Measurements from ENCODE around the gene PTPRM.

PTPRM gene

DNA sequence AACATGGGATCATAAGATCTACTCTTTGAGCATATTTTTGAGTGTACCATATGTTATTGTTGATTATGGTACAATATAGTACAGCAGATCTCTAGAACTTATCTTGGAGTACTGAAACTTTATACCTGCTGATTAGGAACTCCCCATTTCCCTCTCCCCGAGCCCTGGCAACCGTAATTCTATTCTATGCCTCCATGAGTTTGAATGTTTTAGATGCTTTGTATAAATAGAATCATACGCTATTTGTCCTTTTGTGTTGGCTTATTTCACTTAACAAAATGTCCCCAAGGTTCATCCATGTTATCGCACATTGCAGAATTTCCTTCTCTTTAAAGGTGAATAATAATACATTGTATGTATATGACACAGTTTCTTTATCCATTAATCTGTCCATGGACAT, 117.2 kb downstream of the PTPRM start:
- Histone ChIP-seq H3K27ac (ENCODE audit: low read depth, low read length, severe bottlenecking) (no peak overlapping the region), H3K9me3 (ENCODE audit: control insufficient read depth, low read length) (no peaks in the 10 kb centered on the region), H3K4me1 (ENCODE audit: control insufficient read depth, insufficient read depth, low read length, poor library complexity, severe bottlenecking) (peaks cover 20% of the 10 kb centered on the region), H3K4me3 (ENCODE audit: extremely low read depth, insufficient read depth, low read length, poor library complexity, severe bottlenecking) (no peak overlapping the region), H3K36me3 (ENCODE audit: control insufficient read depth, insufficient read depth, low read length) (no peaks in the 10 kb centered on the region)
- WGBS, 2 experiments (ENCODE audit: insufficient coverage in 2 of 2) = no CpG with 5 or more reads among the region's 4 CpGs

DNA sequence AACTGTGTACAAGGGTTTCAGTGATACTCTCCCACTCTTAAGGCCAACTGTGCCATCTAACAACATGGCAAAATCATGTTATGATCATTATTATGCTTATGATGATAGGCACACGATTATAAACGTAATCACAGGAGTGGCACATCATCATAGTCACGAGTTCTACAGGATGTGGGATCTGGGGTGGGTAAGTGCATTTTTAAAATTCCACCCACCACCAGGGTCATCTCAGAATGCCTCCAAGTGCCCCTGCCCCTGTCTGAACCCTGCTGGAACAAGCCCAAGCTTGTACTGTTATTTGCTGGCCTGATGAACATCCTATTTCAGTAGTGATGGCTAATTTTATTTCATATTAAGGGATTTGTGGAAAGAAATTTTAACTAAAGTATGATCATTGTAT, 117.8 kb downstream of the PTPRM start:
- Histone ChIP-seq H3K9me3 (ENCODE audit: control insufficient read depth, low read length) (no peaks in the 10 kb centered on the region), H3K36me3 (ENCODE audit: control insufficient read depth, insufficient read depth, low read length) (no peaks in the 10 kb centered on the region), H3K27ac (ENCODE audit: low read depth, low read length, severe bottlenecking) (no peak overlapping the region), H3K4me1 (ENCODE audit: control insufficient read depth, insufficient read depth, low read length, poor library complexity, severe bottlenecking) (peaks cover 20% of the 10 kb centered on the region), H3K4me3 (ENCODE audit: extremely low read depth, insufficient read depth, low read length, poor library complexity, severe bottlenecking) (no peak overlapping the region)
- WGBS, 2 experiments (ENCODE audit: insufficient coverage in 2 of 2) = no CpG with 5 or more reads among the region's 3 CpGs

DNA sequence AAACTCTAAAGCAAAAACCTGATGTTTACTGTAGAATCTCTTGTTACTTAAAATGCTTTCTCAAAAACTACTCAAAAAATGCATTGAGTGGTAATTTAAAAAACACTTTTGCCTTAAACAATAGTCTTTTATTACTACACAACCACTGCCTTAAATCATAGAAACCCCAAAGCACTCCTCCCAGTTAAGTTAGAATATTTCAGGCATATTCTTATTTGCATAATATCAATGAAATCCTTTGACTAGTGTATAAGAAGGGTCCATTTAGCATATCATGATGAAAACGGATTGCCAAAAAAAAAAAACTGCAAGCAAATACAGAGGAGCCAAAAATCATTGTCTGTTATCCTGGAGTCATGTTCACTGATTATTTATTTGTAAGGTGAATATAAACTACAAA, 119.2 kb downstream of the PTPRM start:
- WGBS, 2 experiments (ENCODE audit: insufficient coverage in 2 of 2) = no CpG with 5 or more reads among the region's 1 CpG
- H3K9me3 ChIP-seq (ENCODE audit: control insufficient read depth, low read length) = no peaks in the 10 kb centered on the region
- H3K4me3 ChIP-seq (ENCODE audit: extremely low read depth, insufficient read depth, low read length, poor library complexity, severe bottlenecking) = no peak overlapping the region
- H3K4me1 ChIP-seq (ENCODE audit: control insufficient read depth, insufficient read depth, low read length, poor library complexity, severe bottlenecking) = peaks cover 20% of the 10 kb centered on the region
- H3K27ac ChIP-seq (ENCODE audit: low read depth, low read length, severe bottlenecking) = no peak overlapping the region
- H3K36me3 ChIP-seq (ENCODE audit: control insufficient read depth, insufficient read depth, low read length) = no peaks in the 10 kb centered on the region

DNA sequence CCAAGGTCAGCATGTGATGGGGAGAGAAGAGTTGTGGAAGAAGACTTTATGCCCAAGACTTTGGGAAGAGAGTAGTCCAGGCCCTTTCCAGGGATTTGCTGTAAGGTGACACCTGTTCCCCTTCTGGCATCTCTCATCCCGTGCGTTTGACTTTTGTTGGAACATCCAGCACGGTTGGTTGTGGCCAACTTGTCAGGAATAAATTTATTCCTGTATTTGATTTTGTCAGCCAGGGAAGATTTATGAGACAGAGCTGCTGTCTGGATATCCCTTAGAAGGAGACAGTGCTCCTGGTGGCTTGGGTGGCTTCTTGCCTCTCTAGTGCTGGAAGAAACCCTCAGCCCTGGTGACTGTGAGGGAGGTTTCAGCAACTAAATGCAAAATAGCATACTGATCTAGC, 121.5 kb downstream of the PTPRM start:
- Histone ChIP-seq H3K36me3 (ENCODE audit: control insufficient read depth, insufficient read depth, low read length) (no peaks in the 10 kb centered on the region), H3K27ac (ENCODE audit: low read depth, low read length, severe bottlenecking) (no peak overlapping the region), H3K4me1 (ENCODE audit: control insufficient read depth, insufficient read depth, low read length, poor library complexity, severe bottlenecking) (peaks cover 15% of the 10 kb centered on the region), H3K9me3 (ENCODE audit: control insufficient read depth, low read length) (no peaks in the 10 kb centered on the region), H3K4me3 (ENCODE audit: extremely low read depth, insufficient read depth, low read length, poor library complexity, severe bottlenecking) (no peak overlapping the region)
- WGBS, 2 experiments (ENCODE audit: insufficient coverage in 2 of 2) = 97 to 100% methylated on average over 1 to 3 of the region's 3 CpGs

DNA sequence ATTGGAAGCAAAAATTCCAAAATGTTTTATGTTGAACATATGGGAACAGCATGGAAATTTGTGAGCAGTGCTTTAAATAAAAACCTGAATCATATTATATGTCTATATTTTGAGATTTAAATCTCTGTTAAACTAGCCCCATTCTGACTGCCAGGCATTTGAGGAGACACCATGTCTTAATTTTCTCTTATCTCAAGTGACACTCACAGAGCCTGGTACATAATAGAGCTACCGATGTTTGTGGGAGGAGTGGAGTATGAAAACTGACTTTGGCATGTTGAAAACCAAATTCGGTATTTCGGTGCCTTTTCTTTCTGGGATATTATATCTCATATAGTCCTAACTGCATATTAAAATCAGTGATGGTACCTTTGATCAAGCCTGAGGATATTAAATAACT, 124.1 kb downstream of the PTPRM start:
- H3K36me3 ChIP-seq (ENCODE audit: control insufficient read depth, insufficient read depth, low read length) = no peaks in the 10 kb centered on the region
- H3K4me3 ChIP-seq (ENCODE audit: extremely low read depth, insufficient read depth, low read length, poor library complexity, severe bottlenecking) = no peak overlapping the region
- H3K27ac ChIP-seq (ENCODE audit: low read depth, low read length, severe bottlenecking) = no peak overlapping the region
- WGBS, 2 experiments (ENCODE audit: insufficient coverage in 2 of 2) = 100% methylated on average over 1 of the region's 3 CpGs; no CpG with 5 or more reads in 1 of the 2 experiments
- H3K9me3 ChIP-seq (ENCODE audit: control insufficient read depth, low read length) = no peaks in the 10 kb centered on the region
- H3K4me1 ChIP-seq (ENCODE audit: control insufficient read depth, insufficient read depth, low read length, poor library complexity, severe bottlenecking) = no peaks in the 10 kb centered on the region

DNA sequence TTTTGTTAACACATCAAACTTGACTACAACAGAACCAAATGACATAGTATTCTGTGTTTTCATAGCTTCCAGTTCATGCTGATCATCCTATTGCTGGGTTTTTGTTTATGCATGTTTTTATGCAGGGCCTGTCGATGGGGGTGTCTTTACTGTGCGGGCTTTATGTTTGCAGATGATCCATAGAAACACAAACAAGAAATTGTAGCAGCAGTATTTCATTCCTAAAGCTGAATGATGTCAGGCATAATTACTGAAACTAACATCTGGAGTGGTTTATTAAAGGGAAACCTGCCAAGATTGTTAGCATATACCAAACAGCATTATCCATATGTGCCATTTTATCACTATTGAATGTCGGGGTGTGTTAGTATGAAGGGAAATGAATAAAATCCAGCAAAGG, 129.7 kb downstream of the PTPRM start:
- no CpG with 5 or more reads among the region's 3 CpGs for WGBS, 2 experiments (ENCODE audit: insufficient coverage in 2 of 2)
- Histone ChIP-seq H3K4me1 (ENCODE audit: control insufficient read depth, insufficient read depth, low read length, poor library complexity, severe bottlenecking) (no peaks in the 10 kb centered on the region), H3K27ac (ENCODE audit: low read depth, low read length, severe bottlenecking) (no peak overlapping the region), H3K36me3 (ENCODE audit: control insufficient read depth, insufficient read depth, low read length) (no peaks in the 10 kb centered on the region), H3K9me3 (ENCODE audit: control insufficient read depth, low read length) (no peaks in the 10 kb centered on the region), H3K4me3 (ENCODE audit: extremely low read depth, insufficient read depth, low read length, poor library complexity, severe bottlenecking) (no peak overlapping the region)

DNA sequence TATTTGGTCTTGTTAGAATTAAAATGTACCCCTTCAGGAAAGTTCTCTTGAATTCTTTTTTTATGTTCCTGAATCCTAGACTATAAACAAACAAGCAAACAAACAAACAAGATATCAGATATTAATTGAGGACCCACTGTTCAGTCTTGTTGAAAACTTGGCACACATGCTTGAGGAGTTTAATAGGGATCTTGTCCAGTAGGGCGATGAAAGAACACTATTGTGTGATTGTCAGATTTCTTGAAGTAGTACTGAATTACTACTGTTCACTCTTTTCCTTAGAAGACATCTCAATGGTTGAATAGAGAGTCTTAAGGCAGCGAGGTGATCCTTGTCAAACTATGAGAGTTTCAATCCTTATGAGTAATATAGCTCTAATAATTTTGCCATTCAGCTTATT, 130.2 kb downstream of the PTPRM start:
- Histone ChIP-seq H3K9me3 (ENCODE audit: control insufficient read depth, low read length) (no peaks in the 10 kb centered on the region), H3K36me3 (ENCODE audit: control insufficient read depth, insufficient read depth, low read length) (no peaks in the 10 kb centered on the region)
- 100% methylated on average over 1 of the region's 2 CpGs; no CpG with 5 or more reads in 1 of the 2 experiments for WGBS, 2 experiments (ENCODE audit: insufficient coverage in 2 of 2)

DNA sequence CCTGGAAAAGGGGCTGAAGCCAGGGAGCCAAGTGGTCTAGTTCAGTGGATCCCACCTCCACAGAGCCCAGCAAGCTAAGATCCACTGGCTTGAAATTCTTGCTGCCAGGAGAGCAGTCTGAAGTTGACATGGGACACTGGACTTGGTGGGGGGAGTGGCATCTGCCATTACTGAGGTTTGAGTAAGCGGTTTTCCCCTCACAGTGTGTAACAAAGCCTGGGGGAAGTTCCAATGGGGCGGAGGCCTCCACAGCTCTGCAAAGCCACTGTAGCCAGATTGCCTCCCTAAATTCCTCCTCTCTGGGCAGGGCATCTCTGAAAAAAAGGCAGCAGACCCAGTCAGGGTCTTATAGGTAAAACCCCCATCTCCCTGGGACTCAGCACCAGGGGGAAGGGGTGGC, 144.4 kb downstream of the PTPRM start:
- WGBS, 2 experiments (ENCODE audit: insufficient coverage in 2 of 2) = 92 to 93% methylated on average over 2 of the region's 2 CpGs
- H3K9me3 ChIP-seq (ENCODE audit: control insufficient read depth, low read length) = no peaks in the 10 kb centered on the region
- H3K4me1 ChIP-seq (ENCODE audit: control insufficient read depth, insufficient read depth, low read length, poor library complexity, severe bottlenecking) = no peaks in the 10 kb centered on the region
- no peak overlapping the region for H3K4me3 ChIP-seq (ENCODE audit: extremely low read depth, insufficient read depth, low read length, poor library complexity, severe bottlenecking)
- H3K27ac ChIP-seq (ENCODE audit: low read depth, low read length, severe bottlenecking) = no peak overlapping the region
- H3K36me3 ChIP-seq (ENCODE audit: control insufficient read depth, insufficient read depth, low read length) = no peaks in the 10 kb centered on the region

More for the DNA sequence above, 130.2 kb downstream of the PTPRM start:
- H3K4me3 ChIP-seq (ENCODE audit: extremely low read depth, insufficient read depth, low read length, poor library complexity, severe bottlenecking) = no peak overlapping the region
- H3K4me1 ChIP-seq (ENCODE audit: control insufficient read depth, insufficient read depth, low read length, poor library complexity, severe bottlenecking) = no peaks in the 10 kb centered on the region
- no peak overlapping the region for H3K27ac ChIP-seq (ENCODE audit: low read depth, low read length, severe bottlenecking)

DNA sequence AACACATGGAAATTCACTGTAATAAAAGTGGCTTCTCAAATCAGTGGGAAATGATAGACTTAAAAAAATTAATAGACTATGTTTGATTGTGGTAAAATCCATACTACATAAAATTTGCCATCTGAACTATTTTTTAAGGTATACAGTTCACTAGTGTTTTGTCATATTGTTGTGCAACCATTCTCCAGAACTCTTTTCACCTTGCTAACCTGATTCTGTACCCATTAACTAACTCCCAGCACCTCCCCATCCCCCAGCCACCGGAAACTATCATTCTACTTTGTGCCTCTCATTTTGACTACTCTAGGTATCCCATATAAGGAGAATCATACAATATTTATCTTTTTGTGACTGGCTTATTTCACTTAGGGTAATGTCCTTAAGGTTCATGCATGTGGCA, 153.3 kb downstream of the PTPRM start:
- H3K4me1 ChIP-seq (ENCODE audit: control insufficient read depth, insufficient read depth, low read length, poor library complexity, severe bottlenecking) = peaks cover 7% of the 10 kb centered on the region
- H3K36me3 ChIP-seq (ENCODE audit: control insufficient read depth, insufficient read depth, low read length) = no peaks in the 10 kb centered on the region
- no peaks in the 10 kb centered on the region for H3K9me3 ChIP-seq (ENCODE audit: control insufficient read depth, low read length)
- WGBS, 2 experiments (ENCODE audit: insufficient coverage in 2 of 2) = 70% methylated on average over 1 of the region's 1 CpG; no CpG with 5 or more reads in 1 of the 2 experiments
- H3K27ac ChIP-seq (ENCODE audit: low read depth, low read length, severe bottlenecking) = no peak overlapping the region
- no peak overlapping the region for H3K4me3 ChIP-seq (ENCODE audit: extremely low read depth, insufficient read depth, low read length, poor library complexity, severe bottlenecking)

DNA sequence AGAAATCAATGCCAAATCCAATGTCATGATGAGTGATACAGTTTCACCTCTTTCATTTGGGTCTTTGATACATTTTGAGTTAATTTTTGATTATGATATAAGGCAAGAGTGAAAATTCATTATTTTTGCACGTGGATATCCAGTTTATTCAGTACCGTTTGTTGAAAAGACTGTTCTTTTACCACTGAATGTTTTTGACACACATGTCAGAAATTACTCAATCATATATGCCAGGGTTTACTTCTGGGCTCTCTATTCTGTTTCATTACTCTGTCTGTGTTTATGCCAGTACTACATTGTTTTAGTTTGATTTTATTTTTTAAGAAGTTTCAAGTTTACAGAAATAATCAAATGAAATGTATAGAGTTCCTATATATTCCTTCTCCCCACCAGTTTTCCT, 154.4 kb downstream of the PTPRM start:
- 100% methylated on average over 2 of the region's 2 CpGs; no CpG with 5 or more reads in 1 of the 2 experiments for WGBS, 2 experiments (ENCODE audit: insufficient coverage in 2 of 2)
- Histone ChIP-seq H3K4me1 (ENCODE audit: control insufficient read depth, insufficient read depth, low read length, poor library complexity, severe bottlenecking) (peaks cover 7% of the 10 kb centered on the region), H3K27ac (ENCODE audit: low read depth, low read length, severe bottlenecking) (no peak overlapping the region), H3K9me3 (ENCODE audit: control insufficient read depth, low read length) (no peaks in the 10 kb centered on the region), H3K4me3 (ENCODE audit: extremely low read depth, insufficient read depth, low read length, poor library complexity, severe bottlenecking) (no peak overlapping the region), H3K36me3 (ENCODE audit: control insufficient read depth, insufficient read depth, low read length) (no peaks in the 10 kb centered on the region)

DNA sequence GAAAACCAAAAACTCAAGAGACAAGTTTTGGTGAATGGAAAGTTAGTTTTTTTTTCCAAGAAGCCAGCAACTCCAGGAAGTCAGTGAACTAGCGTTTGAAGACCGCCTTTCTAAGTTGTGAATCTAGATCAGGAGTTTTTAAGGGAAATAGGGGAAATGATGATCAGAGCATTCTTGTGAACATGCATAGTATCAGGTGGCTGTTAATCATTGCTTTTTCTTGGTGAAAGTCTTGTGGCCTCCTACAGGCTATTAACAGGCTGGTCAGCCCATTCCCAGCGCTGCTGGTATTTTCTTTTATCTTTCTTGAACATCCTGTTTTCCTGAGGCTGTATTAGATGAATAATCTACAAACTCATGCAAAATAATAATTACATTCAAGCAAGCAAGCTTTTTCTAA, 155.8 kb downstream of the PTPRM start:
- no peaks in the 10 kb centered on the region for H3K36me3 ChIP-seq (ENCODE audit: control insufficient read depth, insufficient read depth, low read length)
- peaks cover 7% of the 10 kb centered on the region for H3K4me1 ChIP-seq (ENCODE audit: control insufficient read depth, insufficient read depth, low read length, poor library complexity, severe bottlenecking)
- H3K27ac ChIP-seq (ENCODE audit: low read depth, low read length, severe bottlenecking) = no peak overlapping the region
- H3K9me3 ChIP-seq (ENCODE audit: control insufficient read depth, low read length) = no peaks in the 10 kb centered on the region
- H3K4me3 ChIP-seq (ENCODE audit: extremely low read depth, insufficient read depth, low read length, poor library complexity, severe bottlenecking) = no peak overlapping the region
- 100% methylated on average over 2 of the region's 3 CpGs for WGBS, 2 experiments (ENCODE audit: insufficient coverage in 2 of 2)

All from mesodermal cell (in vitro differentiated cells).